Left ventricle myocardium inferior (tissue), 1 donor: ENCODE results near the gene DCAF17. TPM values are rescaled to one million over a fixed set of nuclear protein-coding genes. Genes with fewer than 3 reads are reported as not detected.
"Not testable (repeated sequence)": the region's sequence is repeated elsewhere in the genome, so short reads cannot be mapped to it uniquely, and the experiment has no call there.

Experiments
- DNase-seq: peaks from one replicate; pipeline ENCODE4 v3.0.0-alpha.2; 2020
- H3K27ac ChIP-seq: fragments of 200-600 bp; replicated peaks from 2 replicates; pipeline ENCODE4 v1.8.0; 2021
- H3K27me3 ChIP-seq: fragments of 200-600 bp; 2 replicates; pipeline ENCODE4 v1.8.0; 2021; ENCODE audit warnings: low read depth
- H3K36me3 ChIP-seq: fragments of 200-600 bp; 2 replicates; pipeline ENCODE4 v1.8.0; 2021
- H3K4me1 ChIP-seq: fragments of 200-600 bp; 2 replicates; pipeline ENCODE4 v1.8.0; 2021
- H3K4me3 ChIP-seq: fragments of 200-600 bp; 2 replicates; pipeline ENCODE4 v1.8.0; 2021; ENCODE audit warnings: mild to moderate bottlenecking, moderate library complexity
- H3K9me3 ChIP-seq: fragments of 200-600 bp; replicated peaks from 2 replicates; pipeline ENCODE4 v1.8.0; 2021
- intact Hi-C: fragments of 100-400 bp; cut with micrococcal nuclease; formaldehyde crosslinking; loops from one replicate; pipeline ENCODE4 v1.11.0; 2022
- total RNA-seq: library from RNA; stranded (reverse); fragmentation: NEBNext Ultra II Directional; extraction: Animal tissue kit (Norgen Biotek cat#: 25700); gene quantifications from one replicate; pipeline ENCODE4 v1.2.1, GENCODE V29; 2021
- TF ChIP-seq, protein P1 (sequence below): fragments of 200-600 bp; IDR thresholded peaks from 2 replicates; pipeline ENCODE4 v1.8.0; 2021; ENCODE audit warnings: antibody characterized with exemption, mild to moderate bottlenecking, borderline replicate concordance
- donor health status: DM: no; HTN: yes; CAD: no; lungs with severe emphysema.

Gene DCAF17
- total RNA-seq, 1 donor from 2014 or later, result 5.2 TPM

GRCh38 chr2:171410101-171410500 lies 23.9 kb upstream of the DCAF17 start:
- intact Hi-C loops, result loop anchor here (10.0 kb wide), 1 partner anchor 425 kb away; no protein-coding TSS in a partner anchor
- TF ChIP-seq, protein P1, sequence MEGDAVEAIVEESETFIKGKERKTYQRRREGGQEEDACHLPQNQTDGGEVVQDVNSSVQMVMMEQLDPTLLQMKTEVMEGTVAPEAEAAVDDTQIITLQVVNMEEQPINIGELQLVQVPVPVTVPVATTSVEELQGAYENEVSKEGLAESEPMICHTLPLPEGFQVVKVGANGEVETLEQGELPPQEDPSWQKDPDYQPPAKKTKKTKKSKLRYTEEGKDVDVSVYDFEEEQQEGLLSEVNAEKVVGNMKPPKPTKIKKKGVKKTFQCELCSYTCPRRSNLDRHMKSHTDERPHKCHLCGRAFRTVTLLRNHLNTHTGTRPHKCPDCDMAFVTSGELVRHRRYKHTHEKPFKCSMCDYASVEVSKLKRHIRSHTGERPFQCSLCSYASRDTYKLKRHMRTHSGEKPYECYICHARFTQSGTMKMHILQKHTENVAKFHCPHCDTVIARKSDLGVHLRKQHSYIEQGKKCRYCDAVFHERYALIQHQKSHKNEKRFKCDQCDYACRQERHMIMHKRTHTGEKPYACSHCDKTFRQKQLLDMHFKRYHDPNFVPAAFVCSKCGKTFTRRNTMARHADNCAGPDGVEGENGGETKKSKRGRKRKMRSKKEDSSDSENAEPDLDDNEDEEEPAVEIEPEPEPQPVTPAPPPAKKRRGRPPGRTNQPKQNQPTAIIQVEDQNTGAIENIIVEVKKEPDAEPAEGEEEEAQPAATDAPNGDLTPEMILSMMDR, result no peak
- no peaks in the 10 kb centered on the region for H3K27me3 ChIP-seq
- H3K4me1 ChIP-seq, result peaks cover 9% of the 10 kb centered on the region
- no peak overlapping the region for H3K27ac ChIP-seq
- no peaks in the 10 kb centered on the region for H3K9me3 ChIP-seq
- H3K36me3 ChIP-seq, result no peaks in the 10 kb centered on the region
- no peak for DNase-seq
- no peak overlapping the region for H3K4me3 ChIP-seq

GRCh38 chr2:171410624-171411023 lies 23.4 kb upstream of the DCAF17 start:
- H3K4me1 ChIP-seq, result peaks cover 10% of the 10 kb centered on the region
- H3K36me3 ChIP-seq, result no peaks in the 10 kb centered on the region
- H3K9me3 ChIP-seq, result no peaks in the 10 kb centered on the region
- intact Hi-C loops, result loop anchor here (10.0 kb wide), 1 partner anchor 426 kb away; no protein-coding TSS in a partner anchor
- H3K4me3 ChIP-seq, result no peak overlapping the region
- H3K27ac ChIP-seq, result no peak overlapping the region
- no peak for DNase-seq
- H3K27me3 ChIP-seq, result no peaks in the 10 kb centered on the region
- TF ChIP-seq, protein P1, result no peak

DNA sequence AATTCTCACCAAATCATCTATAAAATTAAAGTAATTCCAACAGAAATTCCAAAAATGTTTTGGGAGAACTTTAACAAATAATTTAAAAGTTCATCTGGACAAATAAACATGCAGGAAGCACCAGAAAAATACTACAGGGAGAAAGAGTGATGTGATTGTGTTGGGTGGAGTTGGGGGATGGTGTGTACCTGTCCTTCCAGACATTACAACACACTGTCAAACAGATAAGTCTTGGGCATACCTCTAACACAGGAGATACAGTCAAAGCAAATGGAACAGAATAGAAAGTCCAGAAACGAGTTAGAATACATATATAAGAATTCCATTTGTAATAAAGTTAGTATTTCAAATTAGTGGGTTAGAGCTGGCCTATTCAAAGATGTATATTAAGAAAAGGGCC lies 22.8 kb upstream of the DCAF17 start:
- H3K27me3 ChIP-seq, result no peaks in the 10 kb centered on the region
- no peak overlapping the region for H3K27ac ChIP-seq
- intact Hi-C loops, result loop anchor here (10.0 kb wide), 1 partner anchor 426 kb away; no protein-coding TSS in a partner anchor

DNA sequence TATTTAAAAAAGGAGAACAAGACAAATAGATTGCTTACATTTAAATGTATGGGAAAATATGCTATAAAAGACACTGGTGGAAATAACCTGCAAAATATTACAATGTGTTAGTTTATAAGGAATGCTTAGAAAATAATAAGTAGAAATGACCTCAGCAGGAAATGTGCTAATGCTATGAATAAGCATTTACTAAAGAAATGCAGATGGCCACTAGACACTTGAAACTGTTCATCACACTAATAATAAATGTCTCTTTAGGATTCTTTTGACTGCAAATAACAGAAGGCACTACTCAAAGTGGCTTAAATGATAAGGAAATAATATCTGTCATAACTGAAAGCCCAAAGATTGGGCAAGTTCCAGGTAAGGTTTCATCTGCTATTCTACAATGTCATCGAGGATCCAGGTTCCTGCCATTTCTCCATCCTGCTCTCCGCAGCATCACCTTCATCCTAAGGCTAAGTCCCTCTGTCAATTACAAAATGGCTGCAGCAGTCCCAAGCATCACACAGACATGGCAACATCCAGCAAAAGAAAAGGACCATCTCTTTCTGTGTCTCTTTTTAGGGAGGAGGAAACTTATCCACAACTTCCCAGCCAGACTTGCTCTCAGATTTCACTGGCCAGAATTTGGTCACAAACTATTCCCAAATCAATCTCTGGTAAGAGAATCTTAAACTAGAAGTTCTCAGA lies 22.1 kb upstream of the DCAF17 start:
- intact Hi-C loops, result loop anchor here (10.0 kb wide), 1 partner anchor 427 kb away; no protein-coding TSS in a partner anchor
- peaks cover 13% of the 10 kb centered on the region for H3K4me1 ChIP-seq
- no peaks in the 10 kb centered on the region for H3K27me3 ChIP-seq
- H3K4me3 ChIP-seq, result no peak overlapping the region
- TF ChIP-seq, protein P1, result no peak
- H3K27ac ChIP-seq, result no peak overlapping the region
- H3K36me3 ChIP-seq, result no peaks in the 10 kb centered on the region
- no peaks in the 10 kb centered on the region for H3K9me3 ChIP-seq
- no peak for DNase-seq

More for the DNA sequence above, 22.8 kb upstream of the DCAF17 start:
- TF ChIP-seq, protein P1, result no peak
- Histone ChIP-seq H3K9me3 (no peaks in the 10 kb centered on the region), H3K4me1 (peaks cover 13% of the 10 kb centered on the region), H3K36me3 (no peaks in the 10 kb centered on the region), H3K4me3 (no peak overlapping the region)
- DNase-seq, result no peak

- no peak for DNase-seq
- TF ChIP-seq, protein P1, result no peak
- no peaks in the 10 kb centered on the region for H3K36me3 ChIP-seq
- H3K4me1 ChIP-seq, result peaks cover 13% of the 10 kb centered on the region
- no peak overlapping the region for H3K27ac ChIP-seq
- no peaks in the 10 kb centered on the region for H3K27me3 ChIP-seq
- H3K9me3 ChIP-seq, result no peaks in the 10 kb centered on the region
- intact Hi-C loops, result loop anchor here (10.0 kb wide), 1 partner anchor 428 kb away; no protein-coding TSS in a partner anchor
- H3K4me3 ChIP-seq, result no peak overlapping the region
Measured at GRCh38 chr2:171412571-171413175, 21.4 kb upstream of the DCAF17 start.

DNA sequence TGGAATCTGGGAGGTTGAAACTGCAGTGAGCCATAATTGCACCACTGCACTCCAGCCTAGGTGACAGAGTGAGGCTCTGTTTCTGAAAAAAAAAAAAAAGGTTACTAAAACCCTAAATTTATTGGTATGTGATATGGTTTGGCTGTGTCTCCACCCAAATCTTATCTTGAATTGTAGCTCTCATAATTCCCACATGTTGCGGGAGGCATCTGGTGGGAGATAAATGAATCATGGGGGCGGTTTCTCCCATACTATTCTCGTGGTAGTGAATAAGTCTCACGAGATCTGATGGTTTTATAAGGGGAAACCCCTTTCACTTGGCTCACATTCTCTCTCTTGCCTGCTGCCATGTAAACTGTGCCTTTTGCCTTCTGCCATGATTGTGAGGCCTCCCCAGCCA lies 19.4 kb upstream of the DCAF17 start:
- H3K36me3 ChIP-seq, DNase-seq, H3K27me3 ChIP-seq, H3K27ac ChIP-seq, H3K9me3 ChIP-seq, H3K4me3 ChIP-seq: not testable (repeated sequence)
- intact Hi-C loops, result loop anchor here (10.0 kb wide), 1 partner anchor 430 kb away; no protein-coding TSS in a partner anchor
- H3K4me1 ChIP-seq, result peaks cover 13% of the 10 kb centered on the region
